Epithelial cell of prostate (primary cell): ENCODE results near the gene PLA2G2D.

Experiments
- DNase-seq: peaks from one replicate; pipeline ENCODE4 v3.0.0-alpha.2; 2011; ENCODE audit warnings: low read depth, low spot score
- H3K27ac ChIP-seq: fragments of 450-650 bp; 2 replicates; pipeline ENCODE4 v1.5.1; 2017; ENCODE audit warnings: mild to moderate bottlenecking

The PLA2G2D gene

DNA sequence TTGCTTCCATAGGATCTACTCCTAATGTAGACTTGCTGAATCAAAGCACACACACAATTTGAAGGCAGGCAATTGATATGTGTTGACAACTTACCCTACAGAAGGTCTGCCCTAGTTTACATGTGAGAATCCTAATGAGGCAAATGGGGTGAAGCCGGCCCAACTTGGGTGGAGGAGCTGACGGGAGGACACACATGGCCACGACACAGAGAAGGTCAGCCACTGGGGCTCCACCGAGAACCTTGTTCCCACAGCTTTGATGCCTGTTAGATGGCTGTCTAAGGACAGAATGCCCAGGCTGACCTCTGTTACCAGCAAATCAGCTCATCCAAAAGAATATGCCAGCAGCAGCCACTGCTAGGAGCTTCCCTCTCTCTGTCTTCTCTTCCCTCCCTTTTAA lies 1.5 kb upstream of the PLA2G2D start:
- no peak for DNase-seq
- H3K27ac ChIP-seq, result no peak overlapping the region

DNA sequence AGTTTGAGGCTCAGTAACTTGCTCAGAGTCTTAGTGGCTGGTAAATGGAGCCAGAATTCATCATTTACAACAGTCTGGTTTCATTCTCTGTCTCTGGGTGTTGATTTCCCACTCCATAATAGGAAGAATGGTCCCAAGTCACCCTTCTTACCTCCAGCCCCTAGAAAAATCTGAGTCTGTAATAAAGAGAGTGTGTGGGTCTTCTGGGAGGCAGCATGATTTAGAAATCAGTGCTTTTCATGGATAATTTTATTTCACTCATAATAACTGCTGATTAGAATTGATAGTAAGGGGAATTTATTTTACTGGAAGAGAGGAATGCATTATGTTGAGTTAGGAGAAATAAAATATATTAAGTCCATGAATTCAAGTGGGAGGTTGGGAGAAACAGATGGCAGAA lies 2.1 kb downstream of the PLA2G2D start:
- no peak for DNase-seq
- H3K27ac ChIP-seq, result no peak overlapping the region

DNA sequence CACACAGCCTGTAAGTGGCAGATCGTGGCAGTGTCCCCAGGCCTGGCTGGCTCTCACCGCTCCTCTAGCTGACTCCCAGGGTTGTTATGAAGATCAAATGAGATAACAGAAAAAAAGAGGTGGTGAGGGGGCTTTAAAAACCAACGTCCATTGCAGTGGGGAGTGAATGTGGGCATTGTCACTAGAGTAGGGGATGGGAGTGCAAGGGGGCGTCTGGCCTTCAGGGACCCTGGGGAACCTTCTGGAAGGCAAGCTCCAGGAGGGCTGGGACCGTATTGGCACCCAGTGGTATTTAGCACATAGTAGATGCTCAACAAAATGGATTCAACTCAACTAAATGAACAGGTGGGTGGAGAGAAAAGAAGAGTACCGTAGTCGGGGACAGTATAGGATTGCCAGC lies 3.4 kb downstream of the PLA2G2D start:
- DNase-seq, result no peak
- H3K27ac ChIP-seq, result no peak overlapping the region

DNA sequence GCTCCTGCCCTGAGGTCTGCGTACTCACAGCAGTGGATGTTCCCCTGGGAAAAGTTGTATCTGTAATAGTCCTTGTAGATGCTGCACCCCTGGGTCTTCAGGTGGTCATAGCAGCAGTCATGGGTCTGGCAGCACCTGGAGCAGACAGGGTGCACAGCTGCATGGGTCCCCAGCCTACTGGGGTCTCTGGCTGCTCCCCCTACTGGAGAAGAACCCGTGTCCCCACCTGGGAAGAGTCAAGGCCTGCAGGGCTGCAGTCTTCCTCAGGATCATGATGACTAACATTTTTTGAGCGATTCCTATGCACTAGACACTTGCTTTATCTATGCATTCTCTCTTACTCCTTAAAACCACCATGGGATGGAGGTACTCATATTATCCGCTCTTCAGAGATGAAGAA lies 3.9 kb downstream of the PLA2G2D start:
- no peak overlapping the region for H3K27ac ChIP-seq
- DNase-seq, result no peak

- no peak overlapping the region for H3K27ac ChIP-seq
- DNase-seq, result no peak
Observed at GRCh38 chr1:20114021-20114648, 5.2 kb downstream of the PLA2G2D start.

GRCh38 chr1:20112279-20113000 lies 6.9 kb downstream of the PLA2G2D start:
- no peak for DNase-seq
- no peak overlapping the region for H3K27ac ChIP-seq

GRCh38 chr1:20111452-20111851 lies 7.9 kb downstream of the PLA2G2D start:
- no peak overlapping the region for H3K27ac ChIP-seq
- no peak for DNase-seq

DNA sequence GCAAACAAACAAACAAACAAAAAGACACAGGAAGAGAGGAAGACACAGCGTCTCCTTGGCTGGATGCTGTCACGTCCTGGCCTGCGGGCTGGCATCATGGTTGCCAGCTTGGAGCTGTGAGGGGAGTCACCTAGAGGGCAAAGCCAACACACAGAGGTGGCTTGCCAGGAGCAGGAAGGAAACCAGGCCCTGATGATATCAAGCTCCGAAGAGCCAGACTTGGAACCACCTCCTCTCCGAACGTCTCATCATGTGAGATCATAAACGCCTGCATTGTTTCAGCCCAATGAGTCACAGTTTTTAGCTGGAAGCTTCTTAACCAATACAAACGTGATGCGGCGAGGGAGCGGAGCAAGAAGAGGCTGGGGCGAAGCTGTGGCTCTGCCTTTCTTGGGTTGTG lies 8.7 kb downstream of the PLA2G2D start:
- peak overlapping the region; percentile 37 for H3K27ac ChIP-seq
- peak; percentile 84 for DNase-seq

DNA sequence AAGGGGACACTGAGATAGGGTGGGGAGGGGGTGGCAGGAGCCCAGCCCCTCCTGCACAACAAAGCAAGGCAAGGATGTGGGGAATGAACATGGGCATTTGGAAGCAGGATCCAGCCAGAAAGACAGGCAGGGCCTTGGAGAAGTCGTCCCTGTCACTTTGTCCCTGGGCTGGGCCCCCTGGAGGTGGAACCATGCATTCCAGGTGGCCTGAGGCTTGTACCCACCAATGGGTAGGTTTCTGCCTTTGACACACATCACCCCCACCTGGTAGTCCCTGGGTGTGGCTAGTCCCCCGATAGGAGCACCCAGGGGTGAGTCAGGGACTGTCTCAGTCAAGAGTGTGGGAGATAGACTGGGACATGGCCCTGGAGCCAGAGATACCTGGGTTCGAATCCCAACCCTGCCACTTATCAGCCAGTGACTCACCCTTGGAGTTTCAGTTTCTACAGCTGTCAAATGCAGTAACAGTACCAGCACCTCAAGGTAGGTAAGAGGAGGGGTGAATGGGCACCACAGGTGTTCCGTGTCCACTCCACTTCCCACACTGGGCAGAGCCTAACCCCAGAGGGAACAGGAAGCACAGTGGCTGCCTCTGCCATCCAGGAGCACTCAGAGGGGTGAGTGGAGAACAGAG lies 10.0 kb downstream of the PLA2G2D start:
- DNase-seq, result peak; percentile 39
- H3K27ac ChIP-seq, result no peak overlapping the region

DNA sequence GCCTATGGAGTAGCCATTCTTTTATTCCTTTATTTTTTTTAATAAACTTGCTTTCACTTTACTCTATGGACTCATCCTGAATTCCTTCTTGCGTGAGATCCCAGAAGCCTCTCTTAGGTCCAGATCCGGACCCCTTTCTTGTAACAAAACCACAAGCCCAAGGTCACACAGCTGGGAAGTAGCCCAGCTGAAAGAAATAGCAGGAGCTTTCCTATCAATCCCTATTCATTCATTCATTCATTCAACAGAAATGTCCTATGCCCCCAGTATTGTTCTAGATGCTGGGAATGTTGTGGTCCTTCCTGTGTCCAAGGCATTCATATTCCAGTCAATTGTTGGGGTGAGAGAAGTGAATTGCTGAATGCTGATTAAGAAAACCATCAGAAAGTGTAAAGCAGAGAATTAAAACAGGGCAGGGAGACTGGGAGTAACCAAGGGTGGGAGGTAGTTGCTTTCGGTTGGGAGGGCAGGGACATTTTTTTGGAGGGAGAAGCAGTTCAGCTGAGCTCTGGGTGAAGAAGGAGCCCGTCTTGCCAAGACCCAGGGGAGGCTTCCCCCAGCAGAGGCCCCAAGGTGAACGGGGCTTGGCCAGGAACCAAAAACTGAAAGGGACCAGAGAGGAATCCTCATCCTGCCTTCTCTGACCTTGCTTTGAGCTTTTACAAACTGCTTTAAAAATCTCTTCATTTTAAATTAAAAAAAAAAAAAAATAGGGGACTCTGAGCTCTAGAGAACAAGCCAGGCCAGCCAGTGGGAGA lies 10.8 kb downstream of the PLA2G2D start:
- H3K27ac ChIP-seq, result no peak overlapping the region
- DNase-seq, result no peak

DNA sequence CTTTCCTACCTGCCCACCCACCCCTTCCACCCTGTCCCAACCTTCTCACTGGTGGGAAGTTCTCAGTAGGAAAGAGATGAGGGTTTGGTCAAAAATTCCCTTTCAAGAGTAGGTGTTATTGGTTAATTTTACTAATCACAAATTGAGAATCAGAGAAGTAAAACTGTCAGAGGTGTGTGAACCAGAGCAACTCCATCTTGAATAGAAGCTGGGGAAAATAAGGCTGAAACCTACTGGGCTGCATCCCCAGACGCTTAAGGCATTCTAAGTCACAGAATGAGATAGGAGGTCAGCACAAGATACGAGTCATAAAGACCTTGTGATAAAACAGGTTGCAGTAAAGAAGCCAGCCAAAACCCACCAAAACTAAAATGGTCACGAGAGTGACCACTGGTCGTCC lies 11.5 kb downstream of the PLA2G2D start:
- H3K27ac ChIP-seq, result no peak overlapping the region
- no peak for DNase-seq

GRCh38 chr1:20107351-20107750 lies 12.0 kb downstream of the PLA2G2D start:
- no peak for DNase-seq
- H3K27ac ChIP-seq, result no peak overlapping the region

DNA sequence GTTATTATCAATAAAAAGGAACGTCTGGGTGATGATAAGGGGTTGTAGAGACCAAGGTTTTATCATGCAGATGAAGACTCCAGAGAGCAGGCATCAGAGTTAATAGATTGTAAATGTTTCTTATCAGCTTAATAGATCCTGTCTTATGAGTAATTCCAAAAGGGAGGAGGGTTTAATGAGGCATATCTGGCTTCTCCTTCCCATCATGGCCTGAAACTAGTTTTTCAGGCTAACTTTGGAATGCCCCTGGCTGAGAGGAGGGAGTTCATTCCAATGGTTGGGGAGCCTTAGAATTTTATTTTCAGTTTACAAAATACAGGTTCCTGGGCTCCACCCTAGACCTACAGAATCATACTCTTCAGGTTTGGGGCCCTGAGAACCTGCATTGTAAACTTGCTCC lies 13.5 kb downstream of the PLA2G2D start:
- no peak overlapping the region for H3K27ac ChIP-seq
- DNase-seq, result peak; percentile 24

- no peak overlapping the region for H3K27ac ChIP-seq
- DNase-seq, result peak; percentile 76
Observed at GRCh38 chr1:20102875-20103274, 16.5 kb downstream of the PLA2G2D start.

- peak; percentile 20 for DNase-seq
- H3K27ac ChIP-seq, result no peak overlapping the region
Observed at GRCh38 chr1:20100632-20101355, 18.5 kb downstream of the PLA2G2D start.

GRCh38 chr1:20099533-20099932 lies 19.8 kb downstream of the PLA2G2D start:
- H3K27ac ChIP-seq, result no peak overlapping the region
- DNase-seq, result no peak

GRCh38 chr1:20096840-20097447 lies 22.4 kb downstream of the PLA2G2D start:
- H3K27ac ChIP-seq, result no peak overlapping the region
- no peak for DNase-seq

GRCh38 chr1:20095564-20096434 lies 23.5 kb downstream of the PLA2G2D start:
- no peak for DNase-seq

GRCh38 chr1:20093940-20094391 lies 25.4 kb downstream of the PLA2G2D start:
- no peak for DNase-seq
- no peak overlapping the region for H3K27ac ChIP-seq

More at GRCh38 chr1:20095564-20096434, 23.5 kb downstream of the PLA2G2D start:
- no peak overlapping the region for H3K27ac ChIP-seq
